Endodermal cell (in vitro differentiated cells): ENCODE data around the gene SMYD3. TPM values are rescaled to one million over a fixed set of nuclear protein-coding genes. Genes with fewer than 3 reads are reported as not detected.

Experiments used
- DNase-seq: peaks from one replicate; pipeline ENCODE4 v3.0.0-alpha.2; 2017
- H3K27ac ChIP-seq: 2 replicates; pipeline ENCODE4 v1.5.1; 2013; ENCODE audit warnings: mild to moderate bottlenecking, low read depth, low read length, moderate library complexity
- H3K27me3 ChIP-seq: 2 replicates; pipeline ENCODE4 v1.6.1; 2013; ENCODE audit warnings: mild to moderate bottlenecking, low read length, moderate library complexity; ENCODE audit not compliant: insufficient read depth, control insufficient read depth, poor library complexity, severe bottlenecking
- H3K36me3 ChIP-seq: 2 replicates; pipeline ENCODE4 v1.7.0; 2013; ENCODE audit warnings: mild to moderate bottlenecking, low read length, moderate library complexity; ENCODE audit not compliant: control insufficient read depth, insufficient read depth
- H3K4me1 ChIP-seq: one replicate; pipeline ENCODE4 v1.7.0; 2013; ENCODE audit warnings: low read length; ENCODE audit not compliant: control insufficient read depth, insufficient read depth
- H3K4me3 ChIP-seq: 2 replicates; pipeline ENCODE4 v1.5.1; 2013; ENCODE audit warnings: mild to moderate bottlenecking, low read length, moderate library complexity
- H3K9ac ChIP-seq: 2 replicates; pipeline ENCODE4 v1.6.1; 2013; ENCODE audit warnings: mild to moderate bottlenecking, low read length, moderate library complexity; ENCODE audit not compliant: poor library complexity, severe bottlenecking; ENCODE audit errors: extremely low read depth
- H3K9me3 ChIP-seq: 2 replicates; pipeline ENCODE4 v1.6.1; 2013; ENCODE audit warnings: mild to moderate bottlenecking, low read length, moderate library complexity; ENCODE audit not compliant: control insufficient read depth
- H3K27ac Mint-ChIP-seq: 2 replicates; pipeline ENCODE4 v1.8.0; 2020; ENCODE audit warnings: mixed read lengths
- H3K27me3 Mint-ChIP-seq: 2 replicates; pipeline ENCODE4 v1.8.0; 2021; ENCODE audit warnings: mild to moderate bottlenecking, mixed read lengths; ENCODE audit not compliant: insufficient read depth
- H3K36me3 Mint-ChIP-seq: 2 replicates; pipeline ENCODE4 v1.8.0; 2020; ENCODE audit warnings: low read depth, mixed read lengths
- H3K4me1 Mint-ChIP-seq: 2 replicates; pipeline ENCODE4 v1.8.0; 2020; ENCODE audit warnings: mixed read lengths
- H3K4me3 Mint-ChIP-seq: 2 replicates; pipeline ENCODE4 v1.8.0; 2020; ENCODE audit warnings: mild to moderate bottlenecking, moderate library complexity, mixed read lengths
- H3K9me3 Mint-ChIP-seq: 2 replicates; pipeline ENCODE4 v1.8.0; 2020; ENCODE audit warnings: mild to moderate bottlenecking, mixed read lengths
- CTCF ChIP-seq: fragments of 200-600 bp; sonication (generic); conservative IDR thresholded peaks from 2 replicates; pipeline ENCODE4 v1.5.0; 2021; ENCODE audit warnings: antibody characterized with exemption, mild to moderate bottlenecking
- WGBS, 2 experiments: methylation state at CpG; one replicate each; pipeline versions ENCODE4 v1.1.5 to v1.1.7; 2013; ENCODE audit warnings: missing lambda C conversion rate in 2 of 2, mixed read lengths in 1 of 2; ENCODE audit not compliant: insufficient coverage in 1 of 2, insufficient read length in 1 of 2; 5-methylcytosine and 5-hydroxymethylcytosine counted together
- total RNA-seq, 2 donors: library from RNA; stranded (reverse); fragmentation: NEBNext Ultra II Directional in 1 of 2; extraction: Animal tissue kit (Norgen Biotek cat#: 25700) in 1 of 2; gene quantifications; 2 replicates in 1 of 2; 3 replicates in 1 of 2; pipeline ENCODE4 v1.2.1, GENCODE V29; 2021

The SMYD3 gene
- total RNA-seq, 2 donors from 2014 or later, result 32.3 to 45.8 TPM

- Histone ChIP-seq H3K27me3 (no peaks in the 10 kb centered on the region), H3K36me3 (no peaks in the 10 kb centered on the region), H3K4me3 (no peak overlapping the region), H3K9ac (no peak overlapping the region), H3K27ac (no peak overlapping the region), H3K4me1 (peaks cover 2% of the 10 kb centered on the region), H3K9me3 (no peaks in the 10 kb centered on the region)
- WGBS, 2 experiments, result 77 to 95% methylated on average over 3 to 6 of the region's 6 CpGs
- Mint-ChIP-seq H3K4me1 (peaks cover 36% of the 10 kb centered on the region), H3K27ac (no peak overlapping the region), H3K9me3 (no peaks in the 10 kb centered on the region), H3K4me3 (no peak overlapping the region), H3K36me3 (no peaks in the 10 kb centered on the region), H3K27me3 (no peaks in the 10 kb centered on the region)
- DNase-seq, result peak; percentile 40
- TF ChIP-seq CTCF, result no peak
Observed at GRCh38 chr1:245810181-245810769, 696.8 kb downstream of the SMYD3 start.

- no peak overlapping the region for H3K4me3 ChIP-seq
- no peak for TF ChIP-seq CTCF
- Mint-ChIP-seq H3K36me3 (no peaks in the 10 kb centered on the region), H3K27me3 (no peaks in the 10 kb centered on the region), H3K9me3 (no peaks in the 10 kb centered on the region), H3K4me3 (no peak overlapping the region), H3K27ac (no peak overlapping the region), H3K4me1 (peaks cover 30% of the 10 kb centered on the region)
- H3K27ac ChIP-seq, result no peak overlapping the region
- no peaks in the 10 kb centered on the region for H3K9me3 ChIP-seq
- no peaks in the 10 kb centered on the region for H3K36me3 ChIP-seq
- WGBS, 2 experiments, result 75 to 78% methylated on average over 4 to 5 of the region's 5 CpGs
- no peak overlapping the region for H3K9ac ChIP-seq
- peaks cover 2% of the 10 kb centered on the region for H3K4me1 ChIP-seq
- H3K27me3 ChIP-seq, result no peaks in the 10 kb centered on the region
- DNase-seq, result peak; percentile 52
Observed at GRCh38 chr1:245809361-245809760, 697.7 kb downstream of the SMYD3 start.

- H3K27ac Mint-ChIP-seq, result no peak overlapping the region
Observed at GRCh38 chr1:245807954-245808719, 698.9 kb downstream of the SMYD3 start.

More at GRCh38 chr1:245807954-245808719, 698.9 kb downstream of the SMYD3 start:
- no peak overlapping the region for H3K4me3 ChIP-seq
- WGBS, 2 experiments, result 88 to 93% methylated on average over 7 of the region's 7 CpGs
- Mint-ChIP-seq H3K4me1 (peaks cover 25% of the 10 kb centered on the region), H3K36me3 (no peaks in the 10 kb centered on the region), H3K27me3 (no peaks in the 10 kb centered on the region), H3K9me3 (no peaks in the 10 kb centered on the region), H3K4me3 (no peak overlapping the region)
- no peaks in the 10 kb centered on the region for H3K9me3 ChIP-seq
- no peak overlapping the region for H3K9ac ChIP-seq
- no peak overlapping the region for H3K27ac ChIP-seq
- no peak for TF ChIP-seq CTCF
- H3K4me1 ChIP-seq, result peaks cover under 1% of the 10 kb centered on the region
- DNase-seq, result no peak
- H3K36me3 ChIP-seq, result no peaks in the 10 kb centered on the region
- no peaks in the 10 kb centered on the region for H3K27me3 ChIP-seq
